Suprapubic skin (tissue), 4 donors: ENCODE results near the gene ZC3H4. TPM values are rescaled to one million over a fixed set of nuclear protein-coding genes. Genes with fewer than 3 reads are reported as not detected.
"Not testable (repeated sequence)": the region's sequence is repeated elsewhere in the genome, so short reads cannot be mapped to it uniquely, and the experiment has no call there.

Source experiments
- DNase-seq, 2 donors: peaks; one replicate each; pipeline ENCODE4 v3.0.0-alpha.2; 2019; ENCODE audit warnings: low spot score in 2 of 2
- H3K27ac ChIP-seq: fragments of 200-600 bp; sonication (generic); one replicate; pipeline ENCODE4 v1.5.1; 2019
- H3K27me3 ChIP-seq: fragments of 200-600 bp; sonication (generic); one replicate; pipeline ENCODE4 v1.5.1; 2019
- H3K36me3 ChIP-seq: fragments of 200-600 bp; sonication (generic); one replicate; pipeline ENCODE4 v1.5.1; 2019
- H3K4me1 ChIP-seq: fragments of 200-600 bp; sonication (generic); one replicate; pipeline ENCODE4 v1.5.1; 2019
- H3K4me3 ChIP-seq: fragments of 200-600 bp; sonication (generic); one replicate; pipeline ENCODE4 v1.5.1; 2019; ENCODE audit warnings: mild to moderate bottlenecking
- H3K9me3 ChIP-seq: fragments of 200-600 bp; sonication (generic); one replicate; pipeline ENCODE4 v1.5.1; 2019
- CTCF ChIP-seq, 2 donors: fragments of 200-600 bp in 1 of 2; fragments of 450-650 bp in 1 of 2; sonication (generic) in 1 of 2; IDR thresholded peaks; one replicate each; pipeline ENCODE4 v1.5.1; 2016 to 2019; ENCODE audit warnings: antibody characterized with exemption in 2 of 2, mild to moderate bottlenecking in 1 of 2, moderate library complexity in 1 of 2
- EP300 ChIP-seq: sonication (generic); formaldehyde crosslinking; IDR thresholded peaks from one replicate; pipeline ENCODE4 v1.6.1; 2017; ENCODE audit warnings: antibody characterized with exemption
- POLR2A ChIP-seq, 2 donors: fragments of 450-650 bp; IDR thresholded peaks; one replicate each; pipeline ENCODE4 v1.6.1; 2017; ENCODE audit warnings: antibody characterized with exemption in 2 of 2, mild to moderate bottlenecking in 2 of 2, moderate library complexity in 2 of 2
- POLR2AphosphoS5 ChIP-seq, 3 donors: sonication (generic); formaldehyde crosslinking; IDR thresholded peaks; one replicate each; pipeline ENCODE4 v1.6.1; 2017; ENCODE audit warnings: antibody characterized with exemption in 3 of 3
- WGBS: methylation state at CpG from one replicate; pipeline ENCODE4 v1.1.5; 2018; 5-methylcytosine and 5-hydroxymethylcytosine counted together
- total RNA-seq, 4 donors: library from RNA; depleted of rRNA; stranded (reverse); fragments of >200 nt; gene quantifications; one replicate each; pipeline ENCODE4 v1.1.0, GENCODE V29; 2016

The ZC3H4 gene
- total RNA-seq, 4 donors from 2014 or later, result 24.2 to 42.8 (median 31.7) TPM

- no peak for DNase-seq
Observed at GRCh38 chr19:47143322-47144073, 29.9 kb upstream of the ZC3H4 start.

GRCh38 chr19:47142779-47143178 is 29.2 kb upstream of the ZC3H4 start:
- no peak overlapping the region for H3K4me3 ChIP-seq
- no peaks in the 10 kb centered on the region for H3K9me3 ChIP-seq
- no peak overlapping the region for H3K27ac ChIP-seq
- H3K27me3 ChIP-seq, result no peaks in the 10 kb centered on the region
- no peak for DNase-seq
- WGBS, result 79% methylated on average over 5 of the region's 5 CpGs
- H3K36me3 ChIP-seq, result peaks cover 44% of the 10 kb centered on the region
- no peaks in the 10 kb centered on the region for H3K4me1 ChIP-seq
- TF ChIP-seq POLR2A (IDR thresholded peaks at IDR 0.05) (no peak), POLR2AphosphoS5 (IDR thresholded peaks at IDR 0.05) (no peak), CTCF (IDR thresholded peaks at IDR 0.05) (no peak), EP300 (no peak)

More at GRCh38 chr19:47143322-47144073, 29.9 kb upstream of the ZC3H4 start:
- peaks cover 47% of the 10 kb centered on the region for H3K36me3 ChIP-seq
- H3K27ac ChIP-seq, result no peak overlapping the region
- H3K4me3 ChIP-seq, result no peak overlapping the region
- 89% methylated on average over 11 of the region's 11 CpGs for WGBS
- TF ChIP-seq POLR2A (IDR thresholded peaks at IDR 0.05) (no peak), EP300 (no peak), POLR2AphosphoS5 (IDR thresholded peaks at IDR 0.05) (no peak), CTCF (IDR thresholded peaks at IDR 0.05) (no peak)
- H3K9me3 ChIP-seq, result no peaks in the 10 kb centered on the region
- H3K4me1 ChIP-seq, result no peaks in the 10 kb centered on the region
- H3K27me3 ChIP-seq, result no peaks in the 10 kb centered on the region

GRCh38 chr19:47141695-47142094 is 28.1 kb upstream of the ZC3H4 start:
- Histone ChIP-seq H3K27me3 (no peaks in the 10 kb centered on the region), H3K27ac (no peak overlapping the region), H3K36me3 (peaks cover 38% of the 10 kb centered on the region), H3K4me1 (no peaks in the 10 kb centered on the region), H3K4me3 (no peak overlapping the region), H3K9me3 (no peaks in the 10 kb centered on the region)
- no peak for DNase-seq
- TF ChIP-seq CTCF (IDR thresholded peaks at IDR 0.05), result no peak
- no peak for TF ChIP-seq POLR2A (IDR thresholded peaks at IDR 0.05)
- no peak for TF ChIP-seq EP300
- no peak for TF ChIP-seq POLR2AphosphoS5 (IDR thresholded peaks at IDR 0.05)

- not testable (repeated sequence) for H3K27me3 ChIP-seq, H3K4me3 ChIP-seq, H3K27ac ChIP-seq, H3K9me3 ChIP-seq, H3K4me1 ChIP-seq, DNase-seq
- 52% methylated on average over 7 of the region's 7 CpGs for WGBS
- H3K36me3 ChIP-seq, result peaks cover 34% of the 10 kb centered on the region
Observed at GRCh38 chr19:47141252-47141651, 27.7 kb upstream of the ZC3H4 start.

GRCh38 chr19:47135156-47135555 is 21.6 kb upstream of the ZC3H4 start:
- DNase-seq, result no peak
- Histone ChIP-seq H3K27ac (no peak overlapping the region), H3K4me1 (peaks cover 18% of the 10 kb centered on the region), H3K36me3 (peaks cover 4% of the 10 kb centered on the region), H3K9me3 (no peaks in the 10 kb centered on the region), H3K4me3 (no peak overlapping the region), H3K27me3 (no peaks in the 10 kb centered on the region)
- no peak for TF ChIP-seq CTCF (IDR thresholded peaks at IDR 0.05)
- WGBS, result 87% methylated on average over 3 of the region's 3 CpGs

GRCh38 chr19:47134545-47134944 is 21.0 kb upstream of the ZC3H4 start:
- H3K4me3 ChIP-seq, result no peak overlapping the region
- no peaks in the 10 kb centered on the region for H3K9me3 ChIP-seq
- no peak for TF ChIP-seq EP300
- no peak for TF ChIP-seq POLR2A (IDR thresholded peaks at IDR 0.05)
- TF ChIP-seq CTCF (IDR thresholded peaks at IDR 0.05), result no peak
- TF ChIP-seq POLR2AphosphoS5 (IDR thresholded peaks at IDR 0.05), result no peak
- no peaks in the 10 kb centered on the region for H3K27me3 ChIP-seq
- no peak overlapping the region for H3K27ac ChIP-seq
- H3K36me3 ChIP-seq, result peaks cover 4% of the 10 kb centered on the region
- peaks cover 20% of the 10 kb centered on the region for H3K4me1 ChIP-seq
- DNase-seq, result no peak
- WGBS, result 73% methylated on average over 2 of the region's 2 CpGs
